ENCODE measurements around the gene LAMB4.

GRCh38 chr7:108087778-108088177 lies 42.4 kb downstream of the LAMB4 start:
- TF ChIP-seq EGR1 (IDR thresholded peaks at IDR 0.05; ENCODE audit: borderline replicate concordance, low read depth, low read length) (no peak), EZH2 (IDR thresholded peaks at IDR 0.05; ENCODE audit: low read depth, low read length, severe bottlenecking) (no peak), CTCF (IDR thresholded peaks at IDR 0.05; ENCODE audit: control extremely low read depth in 1 of 3, insufficient read depth in 1 of 3, low read depth in 1 of 3, low read length in 3 of 3) (no peak), SP1 (IDR thresholded peaks at IDR 0.05; ENCODE audit: low read depth, low read length) (no peak), EP300 (IDR thresholded peaks at IDR 0.05; ENCODE audit: borderline replicate concordance in 1 of 2, low read depth in 2 of 2, low read length in 2 of 2) (no peak), GTF2F1 (IDR thresholded peaks at IDR 0.05; ENCODE audit: borderline replicate concordance, low read depth, low read length) (no peak)

All from H1 (cell line).